Suprapubic skin (tissue), 4 donors: ENCODE measurements around the gene ADCY9.

Experiments
- EP300 ChIP-seq: sonication (generic); formaldehyde crosslinking; IDR thresholded peaks from one replicate; pipeline ENCODE4 v1.6.1; 2017; ENCODE audit warnings: antibody characterized with exemption
- POLR2A ChIP-seq, 2 donors: fragments of 450-650 bp; IDR thresholded peaks; one replicate each; pipeline ENCODE4 v1.6.1; 2017; ENCODE audit warnings: antibody characterized with exemption in 2 of 2, mild to moderate bottlenecking in 2 of 2, moderate library complexity in 2 of 2
- POLR2AphosphoS5 ChIP-seq, 3 donors: sonication (generic); formaldehyde crosslinking; IDR thresholded peaks; one replicate each; pipeline ENCODE4 v1.6.1; 2017; ENCODE audit warnings: antibody characterized with exemption in 3 of 3
- TF ChIP-seq, protein P1 (sequence below), 2 donors: fragments of 200-600 bp in 1 of 2; fragments of 450-650 bp in 1 of 2; sonication (generic) in 1 of 2; IDR thresholded peaks; one replicate each; pipeline ENCODE4 v1.5.1; 2016 to 2019; ENCODE audit warnings: antibody characterized with exemption in 2 of 2, mild to moderate bottlenecking in 1 of 2, moderate library complexity in 1 of 2

DNA sequence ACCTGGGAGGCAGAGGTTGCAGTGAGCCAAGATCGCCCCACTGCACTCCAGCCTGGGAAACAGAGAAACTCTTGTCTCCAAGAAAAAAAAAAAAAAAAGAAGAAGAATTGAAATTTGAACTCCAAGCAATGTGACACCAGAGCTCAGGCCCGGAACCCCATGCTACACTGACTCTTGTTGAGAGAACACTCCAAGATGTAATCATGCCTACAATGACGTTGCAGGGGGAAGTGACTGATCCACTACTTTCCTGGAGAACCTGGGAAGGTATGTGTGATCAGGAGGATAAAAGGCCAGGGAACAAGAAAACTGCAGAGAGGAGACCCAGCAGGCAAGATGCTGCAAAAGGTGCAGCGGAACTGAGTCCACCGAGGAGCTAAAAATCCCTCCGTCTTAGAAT, 57.9 kb downstream of the ADCY9 start:
- TF ChIP-seq POLR2A (IDR thresholded peaks at IDR 0.05) (no peak), POLR2AphosphoS5 (IDR thresholded peaks at IDR 0.05) (no peak), EP300 (no peak)
- TF ChIP-seq, protein P1, sequence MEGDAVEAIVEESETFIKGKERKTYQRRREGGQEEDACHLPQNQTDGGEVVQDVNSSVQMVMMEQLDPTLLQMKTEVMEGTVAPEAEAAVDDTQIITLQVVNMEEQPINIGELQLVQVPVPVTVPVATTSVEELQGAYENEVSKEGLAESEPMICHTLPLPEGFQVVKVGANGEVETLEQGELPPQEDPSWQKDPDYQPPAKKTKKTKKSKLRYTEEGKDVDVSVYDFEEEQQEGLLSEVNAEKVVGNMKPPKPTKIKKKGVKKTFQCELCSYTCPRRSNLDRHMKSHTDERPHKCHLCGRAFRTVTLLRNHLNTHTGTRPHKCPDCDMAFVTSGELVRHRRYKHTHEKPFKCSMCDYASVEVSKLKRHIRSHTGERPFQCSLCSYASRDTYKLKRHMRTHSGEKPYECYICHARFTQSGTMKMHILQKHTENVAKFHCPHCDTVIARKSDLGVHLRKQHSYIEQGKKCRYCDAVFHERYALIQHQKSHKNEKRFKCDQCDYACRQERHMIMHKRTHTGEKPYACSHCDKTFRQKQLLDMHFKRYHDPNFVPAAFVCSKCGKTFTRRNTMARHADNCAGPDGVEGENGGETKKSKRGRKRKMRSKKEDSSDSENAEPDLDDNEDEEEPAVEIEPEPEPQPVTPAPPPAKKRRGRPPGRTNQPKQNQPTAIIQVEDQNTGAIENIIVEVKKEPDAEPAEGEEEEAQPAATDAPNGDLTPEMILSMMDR (IDR thresholded peaks at IDR 0.05), result no peak
